SIG-M5 treated with dmso at 0.1 percent for 504 hours (cell line): ENCODE measurements around the gene GJC2.

Source experiments
- DNase-seq: peaks from one replicate; lab custom pipeline; 2025; ENCODE audit not compliant: unreplicated experiment; lab: John Stamatoyannopoulos, UW

Gene GJC2

DNA sequence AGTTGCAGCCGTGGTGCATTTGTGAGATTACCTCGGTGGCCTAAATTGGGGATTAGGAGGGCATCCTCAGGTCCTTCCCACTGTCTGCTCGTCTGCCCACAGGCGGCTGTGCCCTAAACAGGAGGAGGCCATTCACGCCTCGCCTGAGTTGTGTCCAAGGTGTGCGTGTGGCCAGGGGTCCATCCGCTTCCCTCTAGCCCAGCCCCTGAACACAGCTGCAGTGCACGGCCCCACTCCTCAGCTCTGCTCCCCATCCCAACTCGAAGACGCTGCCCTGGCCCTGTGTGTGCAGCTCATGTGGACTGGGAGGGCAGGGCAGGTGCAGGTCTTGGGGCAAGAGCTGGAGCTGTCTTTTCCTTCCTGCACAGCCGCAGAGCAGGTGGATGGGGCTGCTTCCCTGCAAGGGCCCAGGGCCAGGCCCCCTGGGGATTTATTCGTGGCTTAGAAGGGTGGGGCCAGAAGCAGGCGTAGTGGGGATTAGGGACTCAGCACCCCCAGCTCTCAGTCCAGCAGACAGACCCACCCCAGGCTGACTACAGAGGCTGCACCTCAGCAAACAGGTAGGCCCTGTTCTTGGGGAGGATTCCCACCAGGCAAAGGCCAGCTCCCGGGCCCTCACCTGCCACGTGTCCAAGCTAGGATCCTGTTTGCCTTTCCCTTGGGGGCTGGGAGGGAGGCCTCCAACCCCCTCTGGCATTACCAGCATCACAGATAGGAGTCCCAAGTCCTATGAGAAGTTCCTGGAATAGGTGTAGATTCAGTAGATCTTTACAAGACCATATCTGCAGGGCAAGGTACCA, 5.3 kb upstream of the GJC2 start:
- no peak for DNase-seq

GRCh38 chr1:228144993-228145343, 4.8 kb upstream of the GJC2 start:
- DNase-seq, result no peak

- DNase-seq, result no peak
Measured at GRCh38 chr1:228145463-228146416, 4.0 kb upstream of the GJC2 start.

- no peak for DNase-seq
Measured at GRCh38 chr1:228146417-228147150, 3.1 kb upstream of the GJC2 start.

GRCh38 chr1:228147151-228147693, 2.5 kb upstream of the GJC2 start:
- DNase-seq, result no peak

- no peak for DNase-seq
Measured at GRCh38 chr1:228147768-228148167, 2.0 kb upstream of the GJC2 start.

GRCh38 chr1:228148196-228148861, 1.4 kb upstream of the GJC2 start:
- no peak for DNase-seq

DNA sequence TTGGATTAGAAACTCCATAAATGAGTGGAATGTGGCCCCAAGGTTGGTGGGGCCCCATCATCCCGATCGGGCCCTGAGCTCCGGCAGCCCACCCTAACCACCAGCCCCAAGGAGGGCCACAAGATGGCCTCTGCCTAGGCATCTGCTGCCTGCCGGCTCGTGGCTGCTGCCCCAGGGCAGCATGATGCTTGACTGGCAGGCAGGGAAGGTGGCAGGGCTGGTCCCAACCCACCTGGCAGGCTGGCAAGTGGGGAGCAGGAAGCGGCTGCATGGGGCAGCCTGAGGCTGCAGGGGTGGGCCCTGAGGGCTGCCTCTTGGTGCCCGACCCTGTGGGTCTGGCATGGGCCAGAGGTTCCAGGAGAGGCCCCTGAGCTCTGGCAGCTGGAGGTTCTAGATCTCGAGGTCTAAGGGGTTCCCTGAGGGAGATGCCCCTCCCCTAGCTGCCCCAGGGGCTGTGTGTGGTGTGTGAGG, 760 bp upstream of the GJC2 start:
- DNase-seq, result no peak

- DNase-seq, result no peak
Measured at GRCh38 chr1:228150120-228150460, 360 bp downstream of the GJC2 start.

- no peak for DNase-seq
Measured at GRCh38 chr1:228150461-228151179, 890 bp downstream of the GJC2 start.

- DNase-seq, result no peak
Measured at GRCh38 chr1:228151180-228151925, 1.6 kb downstream of the GJC2 start.

DNA sequence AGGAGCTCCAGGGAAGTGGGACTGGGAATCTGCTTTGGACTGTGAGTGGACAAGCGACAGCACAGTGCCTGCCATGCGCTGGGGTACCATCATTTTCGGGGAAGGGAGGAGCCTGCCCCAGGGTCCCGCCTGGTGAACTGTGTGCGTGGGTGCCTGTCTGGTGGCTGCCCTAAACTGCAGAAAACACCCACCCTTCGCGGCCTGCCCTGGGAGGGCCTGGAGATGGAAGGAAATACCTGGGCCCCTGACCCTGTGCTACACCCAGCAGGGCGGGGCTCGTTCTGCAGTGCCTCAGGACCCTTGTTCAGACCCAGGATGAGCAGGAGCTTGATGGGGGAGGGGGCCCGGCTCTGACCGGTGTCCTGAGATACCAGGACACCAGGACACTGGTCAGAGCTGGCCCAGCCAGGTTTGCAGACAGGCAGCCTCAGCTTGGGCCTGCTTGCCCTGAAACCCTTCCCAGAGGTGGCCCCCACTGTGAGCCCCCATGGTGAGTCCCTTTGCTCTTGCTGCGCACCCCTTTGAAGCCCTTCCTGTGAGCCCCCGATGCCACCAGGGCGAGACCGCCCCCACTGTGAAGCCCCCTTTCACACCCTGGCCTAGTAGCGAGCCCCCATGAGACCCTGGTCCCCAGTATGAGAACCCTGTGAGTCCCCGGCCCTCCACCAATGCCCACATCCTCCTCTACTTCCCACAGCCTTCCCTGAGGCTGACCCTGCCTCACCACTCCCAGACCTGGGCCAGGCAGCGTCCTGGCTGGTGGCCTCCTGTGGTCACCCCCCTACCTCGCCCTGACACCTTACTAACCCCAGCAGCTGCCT, 2.6 kb downstream of the GJC2 start:
- DNase-seq, result no peak

- no peak for DNase-seq
Measured at GRCh38 chr1:228152918-228153258, 3.2 kb downstream of the GJC2 start.

DNA sequence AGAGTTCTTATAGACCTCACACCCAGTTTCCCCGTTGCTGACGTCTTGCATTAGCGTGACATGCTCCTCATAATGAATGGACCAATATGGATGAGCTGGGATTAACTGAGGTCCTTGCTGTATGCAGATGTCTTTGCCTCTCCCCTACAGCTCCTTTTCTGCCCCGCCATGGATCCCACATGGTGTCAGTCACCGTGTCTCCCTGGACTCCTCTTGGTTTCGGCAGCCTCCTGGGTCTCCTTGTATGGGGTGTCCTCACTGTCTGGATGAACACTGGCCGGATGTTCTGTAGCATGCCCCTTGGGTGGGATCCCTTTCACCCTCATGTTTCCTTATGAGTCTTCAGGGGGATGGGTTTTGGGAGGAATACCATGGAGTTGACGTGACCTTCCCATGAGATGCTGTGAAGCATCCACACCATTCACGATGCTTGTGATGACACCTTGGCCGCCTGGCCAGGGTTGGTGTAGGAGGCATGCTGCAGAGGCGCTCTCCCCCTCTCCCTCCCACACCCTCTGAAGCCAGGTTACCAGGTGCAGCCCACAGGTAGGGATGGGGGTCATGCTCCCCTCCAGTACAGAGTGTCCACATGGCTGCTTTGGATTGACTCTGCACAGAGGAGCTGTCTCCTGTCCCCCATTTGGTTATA, 4.4 kb downstream of the GJC2 start:
- DNase-seq, result no peak

GRCh38 chr1:228154670-228155571, 5.2 kb downstream of the GJC2 start:
- no peak for DNase-seq

DNA sequence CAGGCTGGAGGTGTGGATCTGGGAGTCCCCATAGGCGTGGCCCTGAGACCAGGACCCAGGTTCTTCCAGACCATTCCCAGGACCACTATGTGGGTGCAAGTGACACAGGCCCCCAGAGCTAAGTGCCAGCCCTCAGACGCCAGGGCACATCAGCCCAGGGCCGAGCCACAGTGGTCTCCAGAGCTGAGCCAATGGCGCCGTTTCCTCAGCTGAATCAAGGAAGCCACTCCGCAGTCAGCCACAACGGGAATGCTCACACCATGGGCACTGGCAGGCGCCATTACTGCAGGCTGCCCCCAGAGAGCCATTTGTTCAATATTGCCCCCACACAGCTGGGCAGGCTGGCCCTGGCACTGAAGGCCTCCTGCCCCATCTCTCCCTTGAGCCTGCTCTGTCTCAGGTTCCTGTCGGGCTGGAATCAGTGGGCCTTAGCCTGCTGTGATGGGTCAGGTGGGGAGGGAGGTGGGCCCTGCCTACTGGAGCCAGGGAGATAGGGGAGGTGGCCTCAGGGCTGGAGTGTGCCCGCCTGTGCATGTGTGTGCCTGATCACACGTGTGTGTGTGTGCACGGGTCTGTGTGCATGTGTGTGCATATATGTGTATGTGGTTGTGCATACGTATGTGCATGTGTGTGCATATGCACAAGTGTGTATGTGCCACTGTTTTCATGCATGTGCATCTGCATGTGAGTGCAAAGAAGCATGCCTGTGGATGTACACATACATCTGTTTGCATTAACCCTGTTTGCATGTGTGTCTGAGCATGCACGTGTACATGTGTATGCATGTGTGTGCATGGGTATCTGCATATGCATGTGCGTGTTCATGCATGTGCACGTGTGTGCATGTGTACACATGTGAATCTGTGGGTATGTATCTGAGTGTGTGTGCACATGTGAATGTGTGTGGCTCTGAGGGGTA, 6.1 kb downstream of the GJC2 start:
- no peak for DNase-seq
